ENCODE data around the gene SKA3. TPM values are rescaled to one million over a fixed set of nuclear protein-coding genes. Genes with fewer than 3 reads are reported as not detected.

The SKA3 gene
- total and polyA plus RNA-seq, 4 donors, result 0.51 to 2.3 (median 0.91) TPM; not detected in 1

GRCh38 chr13:21133077-21133476 is 43.3 kb downstream of the SKA3 start:
- ATAC-seq (ENCODE audit: low FRiP score), result no peak
- Histone ChIP-seq H3K4me3 (ENCODE audit: low read length in 2 of 2) (no peak overlapping the region), H3K4me1 (ENCODE audit: control insufficient read depth in 1 of 2, insufficient read depth in 2 of 2, low read length in 2 of 2) (no peaks in the 10 kb centered on the region), H3K36me3 (ENCODE audit: control insufficient read depth in 1 of 2, insufficient read depth in 2 of 2, low read length in 1 of 2) (no peaks in the 10 kb centered on the region), H3K9me3 (ENCODE audit: control insufficient read depth, low read length) (no peaks in the 10 kb centered on the region), H3K27ac (ENCODE audit: low read depth in 1 of 2, low read length in 2 of 2) (no peak overlapping the region), H3K27me3 (ENCODE audit: control insufficient read depth in 1 of 2, insufficient read depth in 2 of 2, low read length in 1 of 2) (no peaks in the 10 kb centered on the region)
- 63 to 72% methylated on average over 3 of the region's 3 CpGs for WGBS, 2 donors
- DNase-seq, result no peak
- intact Hi-C loops (cut with DNase I), result loop anchor here in 1 of 2 donors (5.0 kb wide), 1 partner anchor 191 kb away; no protein-coding TSS in a partner anchor

- no peak overlapping the region for H3K27ac ChIP-seq (ENCODE audit: low read depth in 1 of 2, low read length in 2 of 2)
- ATAC-seq (ENCODE audit: low FRiP score) (no peak), DNase-seq (no peak)
- H3K9me3 ChIP-seq (ENCODE audit: control insufficient read depth, low read length), result no peaks in the 10 kb centered on the region
- no peak overlapping the region for H3K4me3 ChIP-seq (ENCODE audit: low read length in 2 of 2)
- intact Hi-C loops (cut with DNase I), result loop anchor here in 1 of 2 donors (5.0 kb wide), 1 partner anchor 188 kb away; no protein-coding TSS in a partner anchor
- H3K36me3 ChIP-seq (ENCODE audit: control insufficient read depth in 1 of 2, insufficient read depth in 2 of 2, low read length in 1 of 2), result no peaks in the 10 kb centered on the region
- H3K27me3 ChIP-seq (ENCODE audit: control insufficient read depth in 1 of 2, insufficient read depth in 2 of 2, low read length in 1 of 2), result no peaks in the 10 kb centered on the region
- WGBS, 2 donors, result 87 to 88% methylated on average over 2 of the region's 2 CpGs
- no peaks in the 10 kb centered on the region for H3K4me1 ChIP-seq (ENCODE audit: control insufficient read depth in 1 of 2, insufficient read depth in 2 of 2, low read length in 2 of 2)
These were observed 46.2 kb downstream of the SKA3 start for GRCh38 chr13:21130116-21130515.

GRCh38 chr13:21124852-21125251 is 51.5 kb downstream of the SKA3 start:
- no peaks in the 10 kb centered on the region for H3K27me3 ChIP-seq (ENCODE audit: control insufficient read depth in 1 of 2, insufficient read depth in 2 of 2, low read length in 1 of 2)
- no peak overlapping the region for H3K4me3 ChIP-seq (ENCODE audit: low read length in 2 of 2)
- H3K4me1 ChIP-seq (ENCODE audit: control insufficient read depth in 1 of 2, insufficient read depth in 2 of 2, low read length in 2 of 2), result no peaks in the 10 kb centered on the region
- ATAC-seq (ENCODE audit: low FRiP score) (no peak), DNase-seq (no peak)
- 27 to 31% methylated on average over 7 of the region's 7 CpGs for WGBS, 2 donors
- H3K9me3 ChIP-seq (ENCODE audit: control insufficient read depth, low read length), result no peaks in the 10 kb centered on the region
- no peak overlapping the region for H3K27ac ChIP-seq (ENCODE audit: low read depth in 1 of 2, low read length in 2 of 2)
- intact Hi-C loops (cut with DNase I), result no loop called here
- H3K36me3 ChIP-seq (ENCODE audit: control insufficient read depth in 1 of 2, insufficient read depth in 2 of 2, low read length in 1 of 2), result no peaks in the 10 kb centered on the region

- ATAC-seq (ENCODE audit: low FRiP score) (no peak), DNase-seq (no peak)
- Histone ChIP-seq H3K9me3 (ENCODE audit: control insufficient read depth, low read length) (no peaks in the 10 kb centered on the region), H3K27ac (ENCODE audit: low read depth in 1 of 2, low read length in 2 of 2) (no peak overlapping the region), H3K4me1 (ENCODE audit: control insufficient read depth in 1 of 2, insufficient read depth in 2 of 2, low read length in 2 of 2) (no peaks in the 10 kb centered on the region), H3K36me3 (ENCODE audit: control insufficient read depth in 1 of 2, insufficient read depth in 2 of 2, low read length in 1 of 2) (no peaks in the 10 kb centered on the region), H3K4me3 (ENCODE audit: low read length in 2 of 2) (no peak overlapping the region), H3K27me3 (ENCODE audit: control insufficient read depth in 1 of 2, insufficient read depth in 2 of 2, low read length in 1 of 2) (no peaks in the 10 kb centered on the region)
- intact Hi-C loops (cut with DNase I), result no loop called here
- 70 to 72% methylated on average over 8 of the region's 8 CpGs for WGBS, 2 donors
These were observed 52.4 kb downstream of the SKA3 start for GRCh38 chr13:21123956-21124355.

GRCh38 chr13:21121616-21122015 is 54.7 kb downstream of the SKA3 start:
- Histone ChIP-seq H3K27me3 (ENCODE audit: control insufficient read depth in 1 of 2, insufficient read depth in 2 of 2, low read length in 1 of 2) (peaks cover 0 to 1% of the 10 kb centered on the region in 2 donors), H3K36me3 (ENCODE audit: control insufficient read depth in 1 of 2, insufficient read depth in 2 of 2, low read length in 1 of 2) (no peaks in the 10 kb centered on the region), H3K4me1 (ENCODE audit: control insufficient read depth in 1 of 2, insufficient read depth in 2 of 2, low read length in 2 of 2) (no peaks in the 10 kb centered on the region), H3K27ac (ENCODE audit: low read depth in 1 of 2, low read length in 2 of 2) (no peak overlapping the region), H3K4me3 (ENCODE audit: low read length in 2 of 2) (no peak overlapping the region), H3K9me3 (ENCODE audit: control insufficient read depth, low read length) (peaks cover 1% of the 10 kb centered on the region)
- 83 to 88% methylated on average over 9 of the region's 9 CpGs for WGBS, 2 donors
- ATAC-seq (ENCODE audit: low FRiP score) (no peak), DNase-seq (no peak)
- intact Hi-C loops (cut with DNase I), result no loop called here

- H3K4me1 ChIP-seq (ENCODE audit: control insufficient read depth in 1 of 2, insufficient read depth in 2 of 2, low read length in 2 of 2), result no peaks in the 10 kb centered on the region
- peaks cover 0 to 1% of the 10 kb centered on the region in 2 donors for H3K27me3 ChIP-seq (ENCODE audit: control insufficient read depth in 1 of 2, insufficient read depth in 2 of 2, low read length in 1 of 2)
- WGBS, 2 donors, result 89% methylated on average over 6 of the region's 6 CpGs
- H3K9me3 ChIP-seq (ENCODE audit: control insufficient read depth, low read length), result peaks cover 1% of the 10 kb centered on the region
- DNase-seq (no peak), ATAC-seq (ENCODE audit: low FRiP score) (no peak)
- intact Hi-C loops (cut with DNase I), result no loop called here
- no peak overlapping the region for H3K4me3 ChIP-seq (ENCODE audit: low read length in 2 of 2)
- H3K36me3 ChIP-seq (ENCODE audit: control insufficient read depth in 1 of 2, insufficient read depth in 2 of 2, low read length in 1 of 2), result no peaks in the 10 kb centered on the region
- no peak overlapping the region for H3K27ac ChIP-seq (ENCODE audit: low read depth in 1 of 2, low read length in 2 of 2)
These were observed 56.2 kb downstream of the SKA3 start for GRCh38 chr13:21120191-21120590.

GRCh38 chr13:21119526-21119925 is 56.8 kb downstream of the SKA3 start:
- no peaks in the 10 kb centered on the region for H3K4me1 ChIP-seq (ENCODE audit: control insufficient read depth in 1 of 2, insufficient read depth in 2 of 2, low read length in 2 of 2)
- intact Hi-C loops (cut with DNase I), result loop anchor here in 1 of 2 donors (10.0 kb wide), 1 partner anchor 365 kb away; no protein-coding TSS in a partner anchor
- ATAC-seq (ENCODE audit: low FRiP score), result no peak
- H3K36me3 ChIP-seq (ENCODE audit: control insufficient read depth in 1 of 2, insufficient read depth in 2 of 2, low read length in 1 of 2), result no peaks in the 10 kb centered on the region
- H3K27ac ChIP-seq (ENCODE audit: low read depth in 1 of 2, low read length in 2 of 2), result no peak overlapping the region
- no peak for DNase-seq
- peaks cover 1% of the 10 kb centered on the region for H3K9me3 ChIP-seq (ENCODE audit: control insufficient read depth, low read length)
- H3K27me3 ChIP-seq (ENCODE audit: control insufficient read depth in 1 of 2, insufficient read depth in 2 of 2, low read length in 1 of 2), result peaks cover 0 to 1% of the 10 kb centered on the region in 2 donors
- H3K4me3 ChIP-seq (ENCODE audit: low read length in 2 of 2), result no peak overlapping the region
- WGBS, 2 donors, result 95 to 96% methylated on average over 2 of the region's 2 CpGs

- intact Hi-C loops (cut with DNase I), result loop anchor here in 1 of 2 donors (10.0 kb wide), 1 partner anchor 367 kb away; no protein-coding TSS in a partner anchor
- ATAC-seq (ENCODE audit: low FRiP score), result no peak
- H3K9me3 ChIP-seq (ENCODE audit: control insufficient read depth, low read length), result peaks cover 1% of the 10 kb centered on the region
These were observed 58.2 kb downstream of the SKA3 start for GRCh38 chr13:21118180-21118579.

GRCh38 chr13:21117104-21117809 is 59.1 kb downstream of the SKA3 start:
- DNase-seq (no peak), ATAC-seq (ENCODE audit: low FRiP score) (no peak)
- Histone ChIP-seq H3K4me1 (ENCODE audit: control insufficient read depth in 1 of 2, insufficient read depth in 2 of 2, low read length in 2 of 2) (no peaks in the 10 kb centered on the region), H3K27ac (ENCODE audit: low read depth in 1 of 2, low read length in 2 of 2) (no peak overlapping the region), H3K36me3 (ENCODE audit: control insufficient read depth in 1 of 2, insufficient read depth in 2 of 2, low read length in 1 of 2) (no peaks in the 10 kb centered on the region), H3K27me3 (ENCODE audit: control insufficient read depth in 1 of 2, insufficient read depth in 2 of 2, low read length in 1 of 2) (peaks cover 0 to 1% of the 10 kb centered on the region in 2 donors), H3K4me3 (ENCODE audit: low read length in 2 of 2) (no peak overlapping the region), H3K9me3 (ENCODE audit: control insufficient read depth, low read length) (peaks cover 1% of the 10 kb centered on the region)
- intact Hi-C loops (cut with DNase I), result loop anchor here in 1 of 2 donors (10.0 kb wide), 1 partner anchor 368 kb away; no protein-coding TSS in a partner anchor
- 93 to 95% methylated on average over 1 of the region's 1 CpG for WGBS, 2 donors

More at GRCh38 chr13:21118180-21118579, 58.2 kb downstream of the SKA3 start:
- no peak overlapping the region for H3K27ac ChIP-seq (ENCODE audit: low read depth in 1 of 2, low read length in 2 of 2)
- H3K36me3 ChIP-seq (ENCODE audit: control insufficient read depth in 1 of 2, insufficient read depth in 2 of 2, low read length in 1 of 2), result no peaks in the 10 kb centered on the region
- no peak overlapping the region for H3K4me3 ChIP-seq (ENCODE audit: low read length in 2 of 2)
- no peaks in the 10 kb centered on the region for H3K4me1 ChIP-seq (ENCODE audit: control insufficient read depth in 1 of 2, insufficient read depth in 2 of 2, low read length in 2 of 2)
- no peak for DNase-seq
- H3K27me3 ChIP-seq (ENCODE audit: control insufficient read depth in 1 of 2, insufficient read depth in 2 of 2, low read length in 1 of 2), result peaks cover 0 to 1% of the 10 kb centered on the region in 2 donors
- 75 to 82% methylated on average over 5 of the region's 5 CpGs for WGBS, 2 donors

All from aorta (tissue), 5 donors.